Activated T-helper 1 cell treated with Interleukin-2 at 50 U/mL for 16 hours (primary cell): ENCODE results near the gene TRAPPC11.

Experiments
- DNase-seq: peaks from one replicate; pipeline ENCODE4 v3.0.0-alpha.2; 2020; ENCODE audit warnings: low read depth

Gene TRAPPC11

DNA sequence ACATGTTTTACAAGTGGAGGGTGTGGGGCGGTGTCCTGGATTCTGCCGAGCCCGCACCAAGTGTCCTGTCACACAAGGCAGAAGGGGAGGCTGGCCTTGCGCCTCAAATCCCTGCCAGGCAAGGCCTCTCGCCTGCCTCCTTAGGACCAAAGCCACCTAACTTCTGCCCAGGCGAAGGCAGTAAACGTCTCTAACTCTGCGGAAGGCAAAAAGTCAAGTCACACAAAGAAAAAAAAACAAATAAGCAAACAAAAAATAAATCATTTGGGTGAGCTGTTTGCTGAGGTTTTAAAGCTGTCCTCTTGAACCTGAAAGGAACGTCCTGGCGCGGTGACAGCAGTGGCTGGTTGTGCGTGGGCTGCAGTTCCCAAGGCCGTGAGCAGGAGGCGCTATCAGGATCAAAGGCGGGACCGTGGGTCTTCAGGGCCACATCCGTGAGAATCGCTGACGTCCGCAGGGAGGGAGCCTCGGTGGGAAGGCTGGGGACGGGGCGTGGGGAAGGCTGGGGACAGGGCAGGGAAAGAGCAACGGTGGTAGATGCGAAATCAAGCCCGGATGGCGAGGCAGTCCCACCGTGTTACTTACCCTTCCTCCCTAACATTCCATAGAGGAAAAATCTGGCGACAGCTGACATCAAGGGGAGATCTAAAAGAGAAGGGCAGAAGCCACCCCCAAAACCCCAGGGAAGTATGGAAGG lies 99.1 kb downstream of the TRAPPC11 start:
- no peak for DNase-seq

DNA sequence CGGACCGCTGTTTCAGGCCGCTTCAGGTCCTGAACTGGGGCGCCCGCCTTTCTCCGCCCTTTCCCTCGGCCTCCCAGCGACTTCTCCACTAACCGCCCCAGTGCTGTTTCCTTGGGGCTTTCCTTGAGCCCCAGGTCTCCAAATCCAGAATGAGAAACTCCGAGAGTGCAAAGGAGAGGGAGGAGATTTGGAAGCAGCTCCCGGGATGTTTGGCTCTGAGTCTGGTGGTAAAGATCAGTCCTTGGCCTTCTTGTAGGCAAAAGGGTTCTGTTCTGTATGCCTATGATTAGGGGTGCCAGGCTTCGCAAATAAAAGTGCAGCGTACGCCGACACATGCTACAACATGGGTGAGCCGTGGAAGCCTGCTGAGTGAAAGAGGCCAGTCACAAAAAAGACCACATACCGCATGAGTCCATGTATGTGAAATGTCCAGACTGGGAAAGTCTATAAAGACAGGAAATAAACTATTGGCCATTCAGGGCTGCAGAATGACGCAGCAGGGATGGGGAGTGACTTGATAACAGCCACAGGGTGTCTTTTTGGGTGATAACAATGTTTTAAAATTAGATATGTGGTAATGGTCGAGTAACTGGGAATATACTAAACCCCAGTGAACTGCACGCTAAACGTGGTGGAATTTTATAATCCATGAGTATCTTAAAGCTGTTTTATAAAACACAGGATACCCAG lies 99.8 kb downstream of the TRAPPC11 start:
- DNase-seq: no peak

DNA sequence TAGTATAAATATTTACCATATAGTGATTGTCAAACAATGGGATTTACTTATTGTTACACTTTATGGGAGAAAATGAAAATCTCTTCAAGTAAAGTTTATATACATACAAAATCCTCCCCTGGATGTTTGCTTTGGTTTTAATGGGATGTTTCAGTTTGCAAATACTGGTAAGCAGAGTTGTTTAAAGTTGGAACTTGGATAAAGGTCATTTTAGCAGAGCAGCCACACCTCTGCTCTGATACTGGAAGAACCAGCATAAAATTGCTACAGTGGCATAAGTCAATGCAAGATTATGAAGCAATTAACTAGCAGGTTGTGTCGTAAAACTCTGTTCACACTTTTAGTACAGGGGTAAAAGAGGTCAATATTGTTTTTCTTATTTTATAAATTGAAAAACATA lies 101.2 kb downstream of the TRAPPC11 start:
- DNase-seq: no peak
